SK-N-MC (cell line): ENCODE data around the gene POLR1H.

Experiments used
- DNase-seq: peaks from one replicate; pipeline ENCODE4 v3.0.0-alpha.2; 2011; ENCODE audit warnings: low read depth, low spot score
- H3K27ac ChIP-seq: fragments of 200-600 bp; sonication (generic); 2 replicates; pipeline ENCODE4 v1.5.1; 2016; ENCODE audit warnings: mixed run types
- H3K36me3 ChIP-seq: fragments of 200-600 bp; sonication (generic); 2 replicates; pipeline ENCODE4 v1.6.1; 2017; ENCODE audit warnings: antibody characterized with exemption, low read length, mixed read lengths; ENCODE audit not compliant: insufficient read depth
- H3K4me3 ChIP-seq: fragments of 200-600 bp; sonication (generic); 2 replicates; pipeline ENCODE4 v1.5.1; 2016
- H3K9ac ChIP-seq: fragments of 200-600 bp; sonication (generic); 2 replicates; pipeline ENCODE4 v1.8.0; 2017; ENCODE audit warnings: mixed run types, mixed read lengths; ENCODE audit not compliant: insufficient read length
- H3K9me3 ChIP-seq: fragments of 200-600 bp; sonication (generic); 2 replicates; pipeline ENCODE4 v1.6.1; 2017; ENCODE audit warnings: low read depth, mild to moderate bottlenecking, antibody characterized with exemption, low read length, moderate library complexity, mixed read lengths
- EZH2 ChIP-seq: fragments of 200-600 bp; sonication (generic); IDR thresholded peaks from one replicate; pipeline ENCODE4 v1.6.1; 2017; ENCODE audit warnings: antibody characterized with exemption
- FOXP2 ChIP-seq: optimal IDR thresholded peaks from 2 replicates; pipeline ENCODE3; 2011; ENCODE audit warnings: mild to moderate bottlenecking, moderate library complexity; ENCODE audit not compliant: insufficient read depth; ENCODE audit errors: extremely low read length, control extremely low read depth
- POLR2AphosphoS5 ChIP-seq: IDR thresholded peaks from 2 replicates; pipeline ENCODE4 v1.6.1; 2012; ENCODE audit warnings: mild to moderate bottlenecking, low read depth, low read length, borderline replicate concordance

The POLR1H gene

DNA sequence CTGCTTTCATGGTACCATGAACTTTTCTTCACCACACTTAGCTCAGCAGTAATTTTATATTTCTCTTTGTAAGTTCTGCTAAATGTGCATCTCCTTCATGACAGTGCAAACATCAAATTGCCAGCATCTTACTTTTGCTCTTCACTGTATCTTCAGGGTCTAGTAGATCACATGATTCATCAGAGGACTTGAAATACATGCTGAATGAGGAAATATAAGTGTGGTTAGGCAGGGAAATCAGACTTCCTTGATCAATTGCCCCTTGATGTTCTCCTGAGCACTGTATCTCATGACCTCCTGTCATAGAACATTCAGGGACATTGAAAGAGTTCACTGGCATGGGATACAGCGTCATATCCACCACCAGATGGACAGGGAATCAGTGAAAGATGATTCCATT lies 25.3 kb upstream of the POLR1H start:
- TF ChIP-seq EZH2, result no peak
- no peak for TF ChIP-seq POLR2AphosphoS5
- TF ChIP-seq FOXP2, result no peak
- no peak for DNase-seq

DNA sequence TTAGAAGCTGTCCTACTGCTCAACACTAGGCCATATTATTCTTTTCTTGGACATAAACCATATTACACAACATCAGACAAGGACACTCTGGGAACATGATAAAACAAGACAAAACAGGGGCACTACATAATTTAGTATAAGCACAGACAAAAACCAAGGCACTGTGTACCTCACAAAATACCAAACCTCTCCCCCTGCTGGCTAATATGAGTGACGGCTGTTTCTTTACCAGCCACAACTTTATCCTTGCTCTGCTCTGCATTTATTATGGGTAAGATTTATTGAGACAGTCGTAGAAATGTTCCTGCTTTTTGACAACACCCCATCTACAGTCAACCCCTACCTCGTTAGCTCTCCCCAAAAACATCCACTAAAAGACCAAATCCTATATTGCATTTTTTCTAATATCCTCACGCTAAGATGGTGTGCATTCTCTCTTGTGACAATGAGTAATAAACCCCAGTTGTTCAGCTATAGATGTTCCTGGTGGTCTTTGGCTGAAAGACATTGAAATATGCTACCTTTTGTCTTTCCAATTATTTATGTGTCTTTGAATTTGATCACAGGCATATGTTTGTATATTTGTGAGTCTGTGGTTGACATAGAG lies 23.8 kb upstream of the POLR1H start:
- no peak for TF ChIP-seq POLR2AphosphoS5
- no peak for TF ChIP-seq EZH2
- no peak for TF ChIP-seq FOXP2
- DNase-seq, result no peak
- Histone ChIP-seq H3K4me3 (no peak overlapping the region), H3K36me3 (peaks cover 3% of the 10 kb centered on the region; the same call in 1 of the 2 replicates), H3K9me3 (no peaks in the 10 kb centered on the region), H3K9ac (no peak overlapping the region), H3K27ac (no peak overlapping the region)

More for the DNA sequence above, 25.3 kb upstream of the POLR1H start:
- Histone ChIP-seq H3K4me3 (no peak overlapping the region), H3K9ac (no peak overlapping the region), H3K27ac (no peak overlapping the region), H3K36me3 (peaks cover 3% of the 10 kb centered on the region; the same call in 1 of the 2 replicates), H3K9me3 (no peaks in the 10 kb centered on the region)

DNA sequence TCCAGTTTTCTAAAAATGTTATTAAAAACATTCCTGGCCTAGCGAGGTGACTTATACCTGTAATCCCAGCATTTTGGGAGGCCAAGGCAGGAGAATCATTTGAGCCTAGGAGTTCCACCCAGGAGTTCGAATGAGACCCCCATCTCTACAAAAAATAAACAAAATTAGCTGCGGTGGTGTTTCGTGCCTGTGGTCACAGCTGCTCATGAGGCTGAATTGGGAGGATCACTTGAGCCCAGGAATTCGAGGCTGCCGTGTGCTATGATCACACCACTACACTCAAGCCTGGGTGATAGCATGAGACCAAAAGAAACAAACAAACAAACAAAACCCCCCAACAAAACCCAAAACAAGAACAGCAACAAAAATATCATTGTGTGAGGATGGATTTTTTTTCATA lies 19.8 kb upstream of the POLR1H start:
- no peak for TF ChIP-seq POLR2AphosphoS5
- TF ChIP-seq FOXP2, result no peak
- no peak for TF ChIP-seq EZH2
- Histone ChIP-seq H3K27ac (no peak overlapping the region), H3K9ac (no peak overlapping the region), H3K9me3 (no peaks in the 10 kb centered on the region), H3K36me3 (no peaks in the 10 kb centered on the region), H3K4me3 (no peak overlapping the region)
- no peak for DNase-seq

DNA sequence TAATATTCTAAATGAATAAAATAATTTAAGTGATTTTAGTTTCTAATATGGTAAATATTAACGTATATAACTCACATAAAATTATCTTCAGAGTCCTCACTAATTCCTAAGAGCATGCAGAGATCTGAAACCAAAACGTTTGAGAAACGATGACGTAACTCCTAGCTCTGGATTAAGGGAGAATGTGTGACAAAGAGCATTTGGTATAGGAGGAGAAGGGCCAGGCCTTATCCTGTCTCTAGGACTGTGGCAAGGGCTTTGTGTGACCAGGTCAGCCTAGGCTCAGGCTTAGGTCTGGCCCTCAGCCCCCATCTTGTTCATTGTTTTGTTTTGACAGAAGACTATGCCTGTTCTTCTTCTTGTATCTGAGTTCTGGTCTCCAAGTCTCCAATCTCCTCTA lies 19.2 kb upstream of the POLR1H start:
- H3K27ac ChIP-seq, result no peak overlapping the region
- no peaks in the 10 kb centered on the region for H3K9me3 ChIP-seq
- DNase-seq, result no peak
- no peak for TF ChIP-seq POLR2AphosphoS5
- TF ChIP-seq FOXP2, result no peak
- TF ChIP-seq EZH2, result no peak
- H3K9ac ChIP-seq, result no peak overlapping the region
- H3K36me3 ChIP-seq, result no peaks in the 10 kb centered on the region
- no peak overlapping the region for H3K4me3 ChIP-seq

GRCh38 chr6:30042476-30042875 lies 18.6 kb upstream of the POLR1H start:
- no peak for DNase-seq
- H3K36me3 ChIP-seq, result no peaks in the 10 kb centered on the region
- TF ChIP-seq EZH2 (no peak), POLR2AphosphoS5 (no peak), FOXP2 (no peak)
- no peak overlapping the region for H3K9ac ChIP-seq
- H3K27ac ChIP-seq, result no peak overlapping the region
- H3K4me3 ChIP-seq, result no peak overlapping the region
- no peaks in the 10 kb centered on the region for H3K9me3 ChIP-seq

DNA sequence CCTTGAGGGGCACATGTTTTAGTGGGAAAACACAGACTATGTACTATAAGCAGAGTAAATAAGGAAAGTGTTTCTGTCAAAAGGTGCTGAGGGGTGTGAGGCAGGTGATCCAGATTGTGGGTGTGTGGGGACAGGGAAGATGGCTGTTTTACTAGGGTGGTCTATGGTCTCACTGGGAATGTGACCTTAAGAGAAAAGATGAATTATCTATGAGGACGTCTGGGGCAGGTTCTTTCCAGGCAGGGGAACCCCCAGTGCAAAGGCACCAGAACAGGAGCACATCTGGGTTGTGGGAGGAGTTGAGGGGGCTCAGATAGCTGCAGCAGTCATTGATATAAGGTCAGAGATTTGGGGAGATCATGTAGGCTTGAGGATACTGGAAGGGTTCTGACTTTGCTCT lies 18.2 kb upstream of the POLR1H start:
- Histone ChIP-seq H3K9ac (no peak overlapping the region), H3K9me3 (no peaks in the 10 kb centered on the region), H3K36me3 (no peaks in the 10 kb centered on the region), H3K4me3 (no peak overlapping the region), H3K27ac (no peak overlapping the region)
- TF ChIP-seq EZH2 (no peak), FOXP2 (no peak), POLR2AphosphoS5 (no peak)
- no peak for DNase-seq

- Histone ChIP-seq H3K4me3 (no peak overlapping the region), H3K27ac (no peak overlapping the region), H3K36me3 (no peaks in the 10 kb centered on the region), H3K9me3 (no peaks in the 10 kb centered on the region), H3K9ac (no peak overlapping the region)
- no peak for DNase-seq
- TF ChIP-seq EZH2, result no peak
- no peak for TF ChIP-seq POLR2AphosphoS5
- TF ChIP-seq FOXP2, result no peak
Measured at GRCh38 chr6:30043744-30044143, 17.3 kb upstream of the POLR1H start.

GRCh38 chr6:30044630-30045029 lies 16.4 kb upstream of the POLR1H start:
- H3K4me3 ChIP-seq, result no peak overlapping the region
- no peak overlapping the region for H3K27ac ChIP-seq
- TF ChIP-seq EZH2 (no peak), FOXP2 (no peak)
- no peaks in the 10 kb centered on the region for H3K36me3 ChIP-seq
- no peak overlapping the region for H3K9ac ChIP-seq
- no peaks in the 10 kb centered on the region for H3K9me3 ChIP-seq
- DNase-seq, result no peak

GRCh38 chr6:30047220-30047619 lies 13.8 kb upstream of the POLR1H start:
- DNase-seq, result no peak
- Histone ChIP-seq H3K4me3 (no peak overlapping the region), H3K9me3 (no peaks in the 10 kb centered on the region), H3K36me3 (no peaks in the 10 kb centered on the region), H3K27ac (no peak overlapping the region), H3K9ac (no peak overlapping the region)
- no peak for TF ChIP-seq EZH2
- TF ChIP-seq POLR2AphosphoS5, result no peak
- TF ChIP-seq FOXP2, result no peak
